HepG2 (cell line): Measurements from ENCODE around the gene RIPOR3. TPM values are rescaled to one million over a fixed set of nuclear protein-coding genes. Genes with fewer than 3 reads are reported as not detected.

Experiments used
- ARID4A ChIP-seq: sonication (generic); formaldehyde crosslinking; IDR thresholded peaks from 2 replicates; pipeline ENCODE4 v1.5.0; 2020; ENCODE audit warnings: mild to moderate bottlenecking, missing genetic modification reagents, borderline replicate concordance
- ARNT2 ChIP-seq: sonication (generic); formaldehyde crosslinking; IDR thresholded peaks from 2 replicates; pipeline ENCODE4 v1.8.0; 2022; ENCODE audit warnings: mild to moderate bottlenecking, low read depth, missing genetic modification reagents, moderate library complexity
- CSRNP2 ChIP-seq: sonication (generic); formaldehyde crosslinking; conservative IDR thresholded peaks from 2 replicates; pipeline ENCODE4 v1.8.0; 2022; ENCODE audit warnings: low read depth, missing genetic modification reagents
- DR1 ChIP-seq: sonication (generic); formaldehyde crosslinking; IDR thresholded peaks from 2 replicates; pipeline ENCODE4 v1.8.0; 2021; ENCODE audit warnings: mild to moderate bottlenecking, missing genetic modification reagents, inconsistent platforms
- EEA1 ChIP-seq: sonication (generic); formaldehyde crosslinking; IDR thresholded peaks from 2 replicates; pipeline ENCODE4 v1.5.1; 2020; ENCODE audit warnings: mild to moderate bottlenecking, missing genetic modification reagents, borderline replicate concordance
- HDAC1 ChIP-seq: sonication (generic); formaldehyde crosslinking; IDR thresholded peaks from 2 replicates; pipeline ENCODE4 v1.5.1; 2020; ENCODE audit warnings: mild to moderate bottlenecking, missing genetic modification reagents
- JUNB ChIP-seq: sonication (generic); formaldehyde crosslinking; IDR thresholded peaks from 2 replicates; pipeline ENCODE4 v1.8.0; 2022; ENCODE audit warnings: missing genetic modification reagents, mild to moderate bottlenecking, borderline replicate concordance
- MXD1 ChIP-seq: sonication (generic); formaldehyde crosslinking; IDR thresholded peaks from 2 replicates; pipeline ENCODE4 v1.4.0; 2020; ENCODE audit warnings: mild to moderate bottlenecking, missing genetic modification reagents
- PPARG ChIP-seq: conservative IDR thresholded peaks from 2 replicates; pipeline ENCODE4 v1.6.1; 2016; ENCODE audit warnings: missing biosample characterization, missing genetic modification reagents
- PRDM15 ChIP-seq: sonication (generic); formaldehyde crosslinking; IDR thresholded peaks from 2 replicates; pipeline ENCODE4 v1.4.0; 2020; ENCODE audit warnings: missing genetic modification reagents
- RBFOX2 ChIP-seq: fragments of 200-400 bp; formaldehyde crosslinking; IDR thresholded peaks from 2 replicates; pipeline ENCODE4 v1.6.1; 2017; ENCODE audit warnings: low read depth, mild to moderate bottlenecking, low read length
- SALL1 ChIP-seq: sonication (generic); formaldehyde crosslinking; IDR thresholded peaks from 2 replicates; pipeline ENCODE4 v1.8.0; 2022; ENCODE audit warnings: mild to moderate bottlenecking, missing genetic modification reagents
- U2AF1 ChIP-seq: fragments of 200-400 bp; formaldehyde crosslinking; optimal IDR thresholded peaks from 2 replicates; pipeline ENCODE3; 2017; ENCODE audit warnings: mild to moderate bottlenecking, low read depth, low read length
- WIZ ChIP-seq: sonication (generic); formaldehyde crosslinking; IDR thresholded peaks from 2 replicates; pipeline ENCODE4 v1.5.1; 2020; ENCODE audit warnings: mild to moderate bottlenecking, missing genetic modification reagents
- ZBTB7B ChIP-seq: sonication (generic); formaldehyde crosslinking; IDR thresholded peaks from 2 replicates; pipeline ENCODE4 v1.4.0; 2020; ENCODE audit warnings: missing genetic modification reagents
- ZNF251 ChIP-seq: sonication (generic); formaldehyde crosslinking; IDR thresholded peaks from 2 replicates; pipeline ENCODE4 v1.9.0; 2021; ENCODE audit warnings: mild to moderate bottlenecking, missing genetic modification reagents
- ZNF337 ChIP-seq: sonication (generic); formaldehyde crosslinking; IDR thresholded peaks from 2 replicates; pipeline ENCODE4 v1.5.1; 2020; ENCODE audit warnings: missing genetic modification reagents, low read depth, mild to moderate bottlenecking, borderline replicate concordance
- ZNF431 ChIP-seq: sonication (generic); formaldehyde crosslinking; IDR thresholded peaks from 2 replicates; pipeline ENCODE4 v1.9.0; 2022; ENCODE audit warnings: missing genetic modification reagents, low read depth, mild to moderate bottlenecking, borderline replicate concordance
- ZSCAN12 ChIP-seq: sonication (generic); formaldehyde crosslinking; IDR thresholded peaks from 2 replicates; pipeline ENCODE4 v1.9.0; 2021; ENCODE audit warnings: mild to moderate bottlenecking, missing genetic modification reagents
- polyA plus RNA-seq, 8 experiments: library from polyadenylated mRNA; depleted of rRNA in 3 of 8; stranded (reverse) in 7 of 8; unstranded in 1 of 8; fragments of >200 nt; fragmentation: Illumina TruSeq in 4 of 8; extraction: Trizol in 4 of 8; gene quantifications; 2 replicates each; pipeline versions ENCODE4 v1.2.1 to v1.2.3, GENCODE V29; 2011 to 2016; ENCODE audit warnings: low read depth in 4 of 8, missing spikeins in 1 of 8, mixed read lengths in 1 of 8; ENCODE audit not compliant: insufficient read depth in 1 of 8
- total RNA-seq, 5 experiments: library from RNA; depleted of rRNA; stranded (reverse); fragments of >200 nt; fragmentation: Illumina TruSeq; extraction: Trizol; gene quantifications; 2 replicates each; pipeline ENCODE4 v1.2.3, GENCODE V29; 2016; ENCODE audit warnings: low read depth in 1 of 5

Gene RIPOR3
- total and polyA plus RNA-seq, 2 of the 13 experiments (the other 11 are each of a cell fraction or from before 2014, with no cell fraction given) = 0.18 TPM; not detected in 1

DNA sequence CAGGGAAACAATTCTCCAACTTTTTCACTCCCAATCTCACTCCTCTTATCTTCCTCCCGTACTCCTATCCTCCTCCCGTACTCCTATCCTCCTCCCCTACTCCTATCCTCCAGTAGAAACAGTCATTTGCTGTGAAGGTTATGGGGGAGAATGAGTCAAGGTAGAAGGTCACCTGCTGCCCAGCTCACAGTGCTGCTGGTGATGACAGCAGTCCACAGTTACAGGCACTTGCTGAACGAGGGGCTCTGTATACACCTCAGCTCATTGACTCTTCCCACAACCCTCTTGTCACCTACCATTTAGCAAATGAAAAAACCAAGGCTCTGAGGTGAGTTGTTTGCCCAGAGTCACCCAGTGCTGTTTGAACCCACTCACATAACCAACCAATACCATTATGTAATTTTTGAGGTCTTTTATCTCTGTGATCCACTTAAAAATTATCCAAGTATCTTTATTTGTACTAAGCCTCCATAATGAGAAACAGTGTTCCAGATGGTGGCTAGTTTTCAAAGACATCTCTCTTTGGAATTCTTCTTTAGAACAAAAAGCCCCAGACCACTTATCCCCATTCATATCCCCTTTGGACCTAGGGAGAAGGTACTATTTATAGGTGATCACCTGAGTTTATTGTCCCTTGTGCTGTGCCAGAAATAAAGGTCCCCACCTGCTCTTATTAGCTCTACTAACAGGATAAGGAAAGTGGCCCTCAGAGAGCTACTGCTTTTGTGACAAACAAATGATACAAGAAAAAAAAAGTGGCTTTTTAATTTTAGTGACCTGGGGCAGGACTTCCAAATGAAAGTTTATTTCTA lies 128.0 kb downstream of the RIPOR3 start (continued):
- no peak; the same call in 1 of the 2 replicates for TF ChIP-seq ARID4A
- no peak for TF ChIP-seq PRDM15 (CRISPR knock-in tag)
- TF ChIP-seq SALL1 (CRISPR knock-in tag) = peak; percentile 70
- TF ChIP-seq DR1 (CRISPR knock-in tag) = no peak
- TF ChIP-seq EEA1 (CRISPR knock-in tag) = no peak
- TF ChIP-seq ZNF337 (CRISPR knock-in tag) = no peak
- TF ChIP-seq ZNF431 = no peak
- TF ChIP-seq CSRNP2 (CRISPR knock-in tag) = no peak
- TF ChIP-seq ZSCAN12 = no peak
- TF ChIP-seq WIZ (CRISPR knock-in tag) = no peak
- no peak for TF ChIP-seq RBFOX2
- TF ChIP-seq MXD1 (CRISPR knock-in tag) = no peak
- TF ChIP-seq ARNT2 (CRISPR knock-in tag) = no peak
- TF ChIP-seq ZBTB7B (CRISPR knock-in tag) = peak; percentile 43; the same call in 1 of the 2 replicates
- TF ChIP-seq U2AF1 = no peak
- 0 out of 2 replicates have a peak, but pooled peaks have one; percentile 11 for TF ChIP-seq HDAC1
- no peak for TF ChIP-seq ZNF251 (CRISPR knock-in tag)
- peak; percentile 55; the same call in 1 of the 2 replicates for TF ChIP-seq PPARG (CRISPR knock-in tag)
- 0 out of 2 replicates have a peak, but pooled peaks have one; percentile 19 for TF ChIP-seq JUNB (CRISPR knock-in tag)
